ENCODE measurements around the gene FAM209A. TPM values are rescaled to one million over a fixed set of nuclear protein-coding genes. Genes with fewer than 3 reads are reported as not detected.

Gene FAM209A
- total and polyA plus RNA-seq, 2 donors (not counting 1 experiment from before 2014, with no cell fraction given): 3.3 to 4.8 TPM

GRCh38 chr20:56575157-56575556, 50.6 kb downstream of the FAM209A start:
- H4K20me1 ChIP-seq (ENCODE audit: control insufficient read depth, insufficient read depth, low read length, poor library complexity, severe bottlenecking): no peaks in the 10 kb centered on the region
- no peaks in the 10 kb centered on the region for H3K79me2 ChIP-seq (ENCODE audit: control insufficient read depth, insufficient read depth, low read length)
- intact Hi-C loops (cut with micrococcal nuclease): no loop called here
- H3K4me2 ChIP-seq (replicated peaks; ENCODE audit: low read depth, low read length, poor library complexity, severe bottlenecking): no peak overlapping the region
- H3K27ac ChIP-seq (ENCODE audit: low read length in 2 of 2): no peak overlapping the region
- no peaks in the 10 kb centered on the region for H3K9me3 ChIP-seq (ENCODE audit: control extremely low read depth in 1 of 3, control insufficient read depth in 2 of 3, insufficient read depth in 1 of 3, low read length in 2 of 3)
- no peak for DNase-seq
- H3K4me3 ChIP-seq (ENCODE audit: control extremely low read depth in 1 of 5, extremely low read depth in 1 of 5, insufficient read depth in 1 of 5, low read depth in 2 of 5, low read length in 4 of 5): no peak overlapping the region
- H3K27me3 Mint-ChIP-seq: peaks cover 22% of the 10 kb centered on the region
- no peaks in the 10 kb centered on the region for H3K9me3 Mint-ChIP-seq (ENCODE audit: insufficient read depth)
- H3K4me1 Mint-ChIP-seq: no peaks in the 10 kb centered on the region
- no peak overlapping the region for H2AFZ ChIP-seq (ENCODE audit: insufficient read depth, low read depth, low read length, poor library complexity, severe bottlenecking)
- CTCF ChIA-PET: interaction anchor here (0.9 kb wide), 1 partner anchor 25 kb away, joined by 3 read pairs; no protein-coding TSS in a partner anchor
- ATAC-seq (ENCODE audit: low read depth): no peak
- no peaks in the 10 kb centered on the region for H3K36me3 ChIP-seq (replicated peaks in 1 of 2; ENCODE audit: control extremely low read depth in 1 of 2, control insufficient read depth in 1 of 2, extremely low read depth in 1 of 2, insufficient read depth in 2 of 2, low read length in 1 of 2)
- H3K27ac Mint-ChIP-seq: no peak overlapping the region
- TF ChIP-seq CTCF (IDR thresholded peaks at IDR 0.05) (no peak), EZH2 (IDR thresholded peaks at IDR 0.05; ENCODE audit: borderline replicate concordance, insufficient read depth, low read depth, low read length, poor library complexity, severe bottlenecking) (no peak)
- no peak overlapping the region for H3K4me3 Mint-ChIP-seq
- H3K4me1 ChIP-seq (ENCODE audit: control insufficient read depth in 2 of 2, insufficient read depth in 2 of 2, low read length in 2 of 2): no peaks in the 10 kb centered on the region
- H3K9ac ChIP-seq (ENCODE audit: low read length): no peak overlapping the region
- POLR2A ChIA-PET: no interaction called here
- WGBS (ENCODE audit: insufficient coverage): 88% methylated on average over 9 of the region's 9 CpGs
- peaks cover 0 to 3% (median 0%) of the 10 kb centered on the region in 4 experiments for H3K27me3 ChIP-seq (replicated peaks in 1 of 4; ENCODE audit: control extremely low read depth in 1 of 4, control insufficient read depth in 3 of 4, insufficient read depth in 4 of 4, low read length in 3 of 4)

Other genes starting within 250 kb of the FAM209A start
- gene FAM210B, start 165.8 kb upstream of the FAM209A start, total RNA-seq: 10.5 and 13.6 TPM in 2 replicates
- gene FAM210B, start 165.8 kb upstream of the FAM209A start, polyA plus RNA-seq: 3.9 and 4.0 TPM in 2 replicates
- gene AURKA, start 132.5 kb upstream of the FAM209A start, total RNA-seq: 3.6 and 3.9 TPM in 2 replicates
- gene AURKA, start 132.5 kb upstream of the FAM209A start, polyA plus RNA-seq: 0.59 and 0.86 TPM in 2 replicates
- 31.9 and 33.8 TPM in 2 replicates for gene CSTF1, start 132.1 kb upstream of the FAM209A start, total RNA-seq
- 12.4 and 18.3 TPM in 2 replicates for gene CSTF1, start 132.1 kb upstream of the FAM209A start, polyA plus RNA-seq
- 0.42 and 0.53 TPM in 2 replicates for gene CASS4, start 112.5 kb upstream of the FAM209A start, total RNA-seq
- gene CASS4, start 112.5 kb upstream of the FAM209A start, polyA plus RNA-seq: 0.17 and 0.45 TPM in 2 replicates
- 71.1 and 78.4 TPM in 2 replicates for gene RTF2, start 56.1 kb upstream of the FAM209A start, total RNA-seq
- gene RTF2, start 56.1 kb upstream of the FAM209A start, polyA plus RNA-seq: 29.5 and 34.6 TPM in 2 replicates
- gene FAM209B, start 8.5 kb downstream of the FAM209A start, total RNA-seq: 1.9 and 2.2 TPM in 2 replicates
- gene FAM209B, start 8.5 kb downstream of the FAM209A start, polyA plus RNA-seq: 2.0 and 3.0 TPM in 2 replicates
- gene TFAP2C, start 104.6 kb downstream of the FAM209A start, total RNA-seq: not detected in 2 replicates
- gene TFAP2C, start 104.6 kb downstream of the FAM209A start, polyA plus RNA-seq: not detected in 2 replicates

All from B cell (primary cell).